C1 segment of cervical spinal cord (tissue), 14 donors: ENCODE results near the gene TMEM184C.

Experiments
- DNase-seq, 14 donors: peaks; one replicate each; lab custom pipeline; 2025; lab: John Stamatoyannopoulos, UW

The TMEM184C gene

DNA sequence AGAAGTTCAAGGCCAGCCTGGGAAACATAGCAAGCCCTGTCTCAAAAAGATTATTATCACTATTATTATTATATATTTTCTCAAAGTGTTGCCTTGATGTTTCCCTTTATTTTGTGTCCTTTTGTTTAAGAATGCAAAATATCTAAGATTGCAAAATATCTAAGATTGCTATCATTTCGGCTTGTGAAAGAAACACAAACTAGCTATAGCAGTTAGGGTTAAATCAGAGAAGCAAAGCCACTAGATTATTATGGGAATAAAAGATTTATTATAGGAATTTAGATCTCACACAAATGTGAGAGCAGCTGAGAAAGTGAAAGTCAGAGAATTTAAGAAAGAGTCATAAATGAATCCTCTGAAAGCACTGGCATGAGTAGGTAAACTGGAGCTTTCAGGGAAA lies 18.0 kb upstream of the TMEM184C start:
- no peak for DNase-seq

DNA sequence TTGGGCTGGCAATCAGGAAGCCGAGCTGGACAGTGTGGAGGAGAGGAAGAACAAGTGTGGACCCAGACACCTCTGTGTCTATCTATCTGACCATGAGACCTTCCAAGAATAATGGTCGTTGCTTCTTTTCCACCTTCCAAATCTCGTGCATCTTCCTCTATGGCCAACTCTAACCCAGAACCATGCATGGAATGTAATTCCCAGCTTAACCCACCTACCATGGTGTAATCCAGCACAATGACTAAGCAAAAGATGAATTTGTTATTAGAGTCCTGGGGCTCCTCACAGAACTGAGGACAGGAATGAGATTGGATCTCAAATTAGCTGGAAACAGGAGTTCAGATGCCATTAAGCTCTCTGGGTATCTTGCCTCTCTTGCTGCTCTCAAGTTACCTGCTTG lies 17.4 kb upstream of the TMEM184C start:
- DNase-seq = no peak

DNA sequence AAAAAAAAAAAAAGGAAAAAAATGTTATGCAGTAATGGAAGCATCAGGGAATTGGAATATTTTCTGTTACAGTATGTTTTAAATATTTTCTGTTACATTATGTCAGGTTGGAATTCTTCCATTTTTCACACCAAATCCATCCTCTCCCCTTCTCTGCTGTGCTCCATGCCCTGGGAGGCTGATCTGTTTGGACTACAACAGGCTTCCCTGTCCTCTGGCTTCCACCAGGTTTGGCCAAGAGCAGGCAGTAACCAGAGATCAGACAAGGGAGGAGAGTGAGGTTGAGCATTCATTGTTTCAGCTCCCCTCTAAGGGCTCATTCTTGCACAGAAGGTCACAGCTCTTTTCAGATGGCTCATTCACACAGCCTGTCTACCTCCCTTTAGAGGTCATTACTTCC lies 11.7 kb upstream of the TMEM184C start:
- no peak for DNase-seq

DNA sequence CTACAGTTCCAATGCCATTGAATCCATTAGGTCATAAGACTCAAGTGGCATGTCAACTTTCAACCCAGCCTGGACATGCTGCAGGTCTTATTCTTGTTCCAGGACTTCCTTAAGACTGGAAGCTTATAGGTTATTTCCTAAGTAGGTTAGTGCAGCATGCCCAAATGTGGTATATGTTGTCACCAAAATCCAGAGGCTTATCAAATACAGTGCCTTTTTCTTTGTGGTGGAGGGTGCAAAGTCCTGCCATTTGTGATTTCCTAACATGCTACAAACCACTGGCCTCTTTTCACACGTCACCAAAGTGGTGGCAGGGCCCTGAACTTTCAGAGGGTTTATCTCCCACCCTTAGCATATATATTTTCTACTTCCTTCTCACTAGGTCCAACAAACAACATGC lies 9.7 kb upstream of the TMEM184C start:
- no peak for DNase-seq

DNA sequence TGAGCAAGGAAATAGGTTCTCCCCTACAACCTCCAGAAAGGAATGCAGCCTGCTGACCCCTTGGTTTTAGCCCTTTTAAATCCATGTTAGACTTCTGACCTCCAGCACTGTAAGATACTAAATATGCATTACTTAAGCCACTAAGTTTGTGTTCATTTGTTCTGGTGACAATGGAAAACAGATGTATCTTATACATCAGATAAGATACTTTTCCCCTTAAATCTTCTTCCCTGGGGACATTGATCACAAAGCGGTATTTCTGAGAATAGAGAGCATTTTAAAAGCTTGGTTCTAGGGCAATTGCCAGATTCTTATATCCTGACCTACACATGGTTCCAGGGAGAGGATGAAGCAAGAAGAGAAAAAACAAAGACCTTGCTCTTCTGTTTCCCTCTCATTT lies 6.5 kb upstream of the TMEM184C start:
- DNase-seq = no peak

DNA sequence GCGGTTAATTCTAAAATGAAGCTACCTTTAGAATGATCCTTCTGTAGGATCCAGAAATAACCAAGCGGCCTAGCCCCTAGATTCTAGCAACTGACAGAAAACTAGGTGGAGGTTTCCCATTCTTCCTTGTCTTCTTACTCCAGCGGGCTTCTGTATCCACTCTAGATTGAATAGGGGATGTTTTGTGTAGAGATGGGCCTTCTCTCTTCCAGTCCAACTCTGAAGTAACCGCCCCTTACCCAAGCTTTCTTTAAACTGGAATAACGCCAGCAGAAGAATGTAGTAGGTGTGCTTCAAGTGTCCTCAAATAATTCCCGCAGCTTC lies 386 bp upstream of the TMEM184C start:
- DNase-seq = no peak

DNA sequence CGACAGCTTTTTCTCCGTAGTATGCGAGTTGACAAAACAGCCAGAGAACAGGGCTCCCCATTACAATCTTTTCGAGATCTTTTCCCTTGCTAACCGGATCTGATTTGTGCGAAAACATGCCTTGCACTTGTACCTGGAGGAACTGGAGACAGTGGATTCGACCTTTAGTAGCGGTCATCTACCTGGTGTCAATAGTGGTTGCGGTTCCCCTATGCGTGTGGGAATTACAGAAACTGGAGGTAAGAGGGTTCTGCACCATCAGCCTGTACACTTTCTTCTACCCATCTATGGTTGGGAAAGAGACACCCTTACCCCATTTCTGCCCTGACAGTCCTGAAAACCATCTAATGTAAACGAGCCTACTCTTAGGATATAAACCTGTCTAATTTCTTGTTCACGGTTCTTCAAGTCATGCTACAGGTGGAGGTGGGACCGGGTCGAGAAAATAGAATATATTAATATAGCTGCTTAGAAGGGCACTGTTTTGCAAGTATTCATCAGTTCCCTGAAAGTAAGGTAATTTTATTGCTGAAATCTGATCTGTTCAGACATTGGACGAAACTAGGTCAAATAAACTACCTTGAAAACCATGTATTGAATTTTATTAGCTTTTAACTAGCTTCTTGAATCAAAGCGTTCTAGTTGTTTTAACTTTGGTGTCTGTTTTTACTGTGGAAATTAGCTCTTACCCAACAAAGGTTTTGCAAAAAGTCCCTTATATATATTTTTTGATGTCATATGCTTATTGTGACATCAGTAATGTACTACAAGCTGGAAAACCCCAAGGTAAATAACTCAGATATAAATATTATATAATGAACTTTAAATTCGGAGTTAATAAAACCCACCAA lies 869 bp downstream of the TMEM184C start:
- DNase-seq = no peak

DNA sequence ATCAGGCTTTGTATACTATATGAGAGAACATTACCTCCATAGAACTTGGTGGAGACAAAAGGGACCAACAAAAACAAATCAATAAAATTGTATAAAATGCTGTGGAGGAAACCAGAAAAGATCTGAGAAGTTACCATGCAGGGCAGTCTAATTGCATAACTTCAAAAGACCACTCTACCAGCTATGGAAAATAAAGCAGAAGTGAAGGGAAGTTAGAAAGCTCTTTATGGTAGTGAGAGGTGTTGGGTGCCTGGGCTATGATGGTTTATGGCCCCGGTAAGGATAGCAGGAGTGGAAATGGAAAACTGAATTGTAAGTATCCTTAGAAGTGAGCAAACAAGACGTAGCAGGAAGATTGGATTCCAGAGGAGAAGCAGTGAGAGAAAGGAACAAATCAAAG lies 3.1 kb downstream of the TMEM184C start:
- no peak for DNase-seq

DNA sequence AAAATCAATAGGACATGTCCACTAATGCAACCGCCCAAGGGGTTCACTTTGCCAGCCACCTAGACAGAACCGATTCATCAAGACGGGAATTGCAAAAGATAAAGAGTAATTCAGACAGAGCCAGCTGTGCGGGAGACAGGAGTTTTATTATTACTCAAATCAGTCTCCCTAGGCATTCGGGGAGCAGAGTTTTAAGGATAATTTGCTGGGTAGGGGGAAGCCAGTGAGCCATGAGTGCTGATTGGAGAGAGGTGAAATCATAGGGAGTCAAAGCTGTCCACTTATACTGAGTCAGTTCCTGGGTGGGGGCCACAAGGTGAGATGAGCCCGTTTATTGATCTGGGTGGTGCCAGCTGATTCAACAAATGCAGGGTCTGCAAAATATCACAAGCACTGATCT lies 8.5 kb downstream of the TMEM184C start:
- DNase-seq = no peak

DNA sequence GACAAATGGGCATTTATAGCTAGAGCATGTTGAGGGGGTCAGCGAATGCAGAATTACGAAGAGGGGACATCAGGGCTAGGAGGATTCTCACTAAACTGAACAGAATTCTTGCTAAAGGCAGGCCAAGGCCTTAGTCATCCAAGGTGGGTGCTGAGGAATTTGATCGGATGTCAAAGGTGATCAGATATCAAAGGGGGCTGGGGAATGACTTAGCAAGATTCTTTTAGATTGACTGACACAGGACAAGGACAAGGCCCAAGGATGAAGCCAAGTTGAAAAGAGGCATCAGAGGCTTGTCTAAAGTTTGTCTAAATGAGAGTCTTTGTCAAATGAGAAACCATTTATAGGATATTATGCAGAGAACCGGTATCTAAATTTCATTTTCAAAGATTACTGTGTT lies 9.7 kb downstream of the TMEM184C start:
- no peak for DNase-seq

DNA sequence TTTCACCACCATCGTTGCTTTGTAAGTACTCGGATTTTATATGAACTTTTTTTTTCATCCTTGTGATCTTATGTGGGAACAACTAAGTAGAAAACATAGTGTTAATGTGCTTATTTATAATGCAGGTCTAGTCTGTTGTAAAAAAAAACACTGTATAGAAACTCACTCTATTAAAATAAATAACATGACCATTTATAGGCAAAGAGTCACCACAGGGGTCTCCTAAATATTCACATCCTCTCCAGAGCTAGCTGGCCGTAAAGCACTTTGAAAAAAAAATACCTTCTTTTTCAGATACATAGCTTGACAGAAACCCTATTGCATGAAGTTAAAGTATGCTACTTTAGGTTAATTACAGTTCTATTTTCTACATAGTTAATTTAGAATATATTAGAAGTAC lies 11.2 kb downstream of the TMEM184C start:
- no peak for DNase-seq

DNA sequence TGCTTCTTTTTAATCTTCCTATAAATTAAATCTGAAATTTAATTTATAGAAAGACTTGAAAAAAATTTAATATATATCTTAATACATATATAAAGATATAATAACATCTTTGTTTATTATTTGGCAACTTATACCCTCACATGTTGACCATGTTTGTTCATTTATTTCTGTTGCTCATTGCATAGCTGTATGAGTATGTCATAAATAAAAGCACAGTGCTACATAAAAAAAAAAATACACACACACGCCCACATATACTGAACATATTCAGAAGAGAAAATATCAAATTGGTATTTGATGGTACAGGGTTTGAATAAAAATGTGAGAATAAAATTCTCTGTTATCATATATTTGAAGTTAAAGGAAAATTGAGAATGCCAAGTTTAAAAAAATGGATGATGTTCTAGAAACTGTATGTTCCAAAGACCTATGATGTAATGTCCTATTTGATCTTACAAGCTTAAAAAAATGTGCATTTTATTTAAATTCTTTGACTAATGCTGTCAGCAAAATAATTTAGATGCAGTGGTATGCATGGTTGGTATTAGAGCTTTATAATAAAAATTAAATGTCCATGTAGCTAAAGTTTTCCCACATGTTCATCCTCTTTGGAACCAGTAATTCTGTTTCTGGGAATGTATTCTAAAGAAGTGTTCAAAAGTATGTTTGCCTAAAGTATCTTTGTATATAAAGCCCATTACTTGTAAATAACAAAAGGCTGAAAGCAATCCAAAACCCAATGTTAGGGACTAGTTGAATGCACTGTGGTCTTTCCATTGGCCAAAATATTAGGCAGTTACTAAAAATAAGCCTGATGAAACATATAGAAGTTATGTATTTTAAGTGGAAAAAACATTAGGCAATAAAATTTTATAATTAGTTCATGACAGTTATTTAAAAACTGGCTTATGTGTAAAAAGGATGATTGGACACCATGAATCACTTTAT lies 12.9 kb downstream of the TMEM184C start:
- no peak for DNase-seq

DNA sequence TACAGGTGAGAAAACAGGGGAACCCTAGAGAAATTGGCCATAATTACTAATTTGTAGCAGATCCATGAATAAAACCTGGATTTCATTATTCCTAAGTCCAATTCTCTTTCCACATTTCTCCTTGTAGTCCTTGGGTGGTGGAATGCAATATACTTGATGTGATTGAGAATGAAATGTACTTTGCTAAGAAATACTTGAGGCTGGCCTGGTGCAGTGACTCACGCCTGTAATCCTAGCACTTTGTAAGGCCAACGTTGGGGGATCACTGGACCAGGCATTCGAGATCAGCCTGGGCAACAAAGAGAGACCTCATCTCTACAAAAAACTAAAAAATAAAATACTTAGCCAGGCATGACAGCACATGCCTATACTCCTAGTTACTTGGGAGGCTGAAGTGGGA lies 15.9 kb downstream of the TMEM184C start:
- no peak for DNase-seq

DNA sequence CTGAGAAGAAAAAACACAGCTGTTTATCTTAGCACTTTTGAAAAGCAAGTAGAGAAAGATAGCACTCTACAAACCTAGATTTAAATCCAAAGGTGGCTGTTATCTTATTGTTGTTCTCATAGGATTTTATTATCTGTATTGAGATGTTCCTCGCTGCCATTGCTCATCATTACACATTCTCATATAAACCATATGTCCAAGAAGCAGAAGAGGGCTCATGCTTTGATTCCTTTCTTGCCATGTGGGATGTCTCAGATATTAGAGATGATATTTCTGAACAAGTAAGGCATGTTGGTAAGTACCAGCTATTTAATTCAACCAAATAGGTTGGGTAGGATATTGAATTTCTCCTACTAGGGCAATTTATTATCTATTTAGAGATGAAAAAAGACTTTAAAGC lies 16.4 kb downstream of the TMEM184C start:
- no peak for DNase-seq

DNA sequence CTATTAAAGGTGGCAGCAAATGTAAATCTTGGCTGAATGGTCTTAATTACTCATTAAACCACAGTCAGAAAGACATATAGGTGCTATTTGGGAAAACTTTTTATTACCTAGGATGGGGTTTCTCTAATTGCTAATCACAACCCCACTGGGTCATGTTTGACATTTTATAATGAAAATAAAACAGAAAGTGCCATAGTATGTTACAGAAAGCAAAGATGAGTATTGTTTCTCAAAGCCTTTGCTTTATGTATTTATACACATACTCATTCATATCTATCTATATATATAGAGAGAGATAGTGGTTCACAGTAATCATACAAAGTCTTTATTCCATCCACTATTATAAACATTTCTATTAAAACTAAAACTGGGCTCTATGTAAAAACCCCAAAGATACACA lies 18.2 kb downstream of the TMEM184C start:
- no peak for DNase-seq

DNA sequence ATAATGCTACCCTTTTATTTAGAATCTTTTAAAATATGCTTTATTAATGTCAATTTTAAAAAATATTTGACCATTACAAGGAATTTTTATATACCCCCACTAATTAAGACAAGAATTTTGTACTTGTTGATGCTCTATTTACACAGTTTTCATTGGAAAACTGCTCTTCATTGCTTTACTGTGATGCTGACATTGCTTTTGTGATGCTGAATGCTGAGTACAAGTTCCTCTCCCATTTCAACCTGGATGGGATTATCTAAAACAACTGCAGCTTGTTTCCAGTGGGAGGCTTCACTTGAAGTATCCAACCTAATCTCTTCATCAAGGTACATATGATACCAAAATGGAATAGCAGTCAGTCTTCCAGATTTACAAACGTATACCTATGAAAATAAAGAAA lies 21.2 kb downstream of the TMEM184C start:
- DNase-seq = no peak

DNA sequence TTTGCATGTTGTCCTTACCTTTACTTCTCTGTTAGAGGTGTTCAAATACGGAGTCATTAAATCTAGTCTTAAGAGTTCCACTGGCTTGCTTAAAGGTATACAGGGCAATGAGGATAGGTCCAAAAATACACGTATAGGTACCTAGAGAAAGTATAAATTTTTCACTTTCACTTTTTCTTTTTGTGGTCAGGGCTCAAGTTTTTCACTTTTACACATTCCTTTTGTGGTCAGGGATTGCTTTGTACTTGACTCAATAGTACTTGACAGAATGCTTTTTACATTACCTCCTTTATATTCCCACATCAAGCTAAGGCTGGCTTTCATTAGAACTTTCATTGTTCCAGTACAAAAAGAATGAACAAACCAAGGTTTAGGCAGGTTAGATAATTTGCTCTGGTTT lies 21.7 kb downstream of the TMEM184C start:
- no peak for DNase-seq

DNA sequence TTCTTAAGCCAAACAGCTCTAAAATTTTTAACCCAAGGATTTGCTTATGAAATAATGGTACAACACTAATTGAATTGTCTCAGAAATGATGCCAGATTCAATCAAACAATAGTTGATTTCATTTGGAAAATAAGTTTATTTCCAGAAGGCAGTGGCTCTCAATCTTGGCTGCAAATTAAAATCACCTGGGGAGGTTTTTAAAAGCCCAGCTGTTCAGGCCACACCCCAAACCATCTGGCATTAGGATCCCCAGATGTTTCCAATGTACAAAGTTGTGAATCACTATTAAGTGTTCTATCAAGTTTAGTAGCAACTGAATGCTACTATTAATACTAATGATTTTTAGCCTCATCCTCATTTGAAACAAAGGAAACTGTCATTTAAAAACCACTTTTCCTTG lies 22.2 kb downstream of the TMEM184C start:
- no peak for DNase-seq

DNA sequence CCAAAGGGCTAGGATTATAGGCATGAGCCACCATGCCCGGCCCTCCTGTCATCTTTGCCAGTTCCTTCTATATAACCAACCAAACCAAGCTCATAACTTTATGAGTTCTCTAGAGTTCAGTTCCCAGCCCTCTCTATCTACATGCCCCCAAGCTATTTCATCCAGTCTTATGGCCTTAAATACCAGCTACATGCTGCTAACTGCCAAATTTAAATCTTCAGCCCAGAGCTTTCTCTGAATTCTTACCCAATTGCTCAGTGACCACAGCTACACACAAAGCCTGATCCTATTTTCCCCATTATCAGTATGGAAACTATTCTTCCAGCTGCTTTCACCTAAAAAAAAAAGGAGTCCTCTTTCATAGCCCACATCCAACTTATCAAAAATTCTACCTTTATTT lies 23.1 kb downstream of the TMEM184C start:
- DNase-seq = no peak

DNA sequence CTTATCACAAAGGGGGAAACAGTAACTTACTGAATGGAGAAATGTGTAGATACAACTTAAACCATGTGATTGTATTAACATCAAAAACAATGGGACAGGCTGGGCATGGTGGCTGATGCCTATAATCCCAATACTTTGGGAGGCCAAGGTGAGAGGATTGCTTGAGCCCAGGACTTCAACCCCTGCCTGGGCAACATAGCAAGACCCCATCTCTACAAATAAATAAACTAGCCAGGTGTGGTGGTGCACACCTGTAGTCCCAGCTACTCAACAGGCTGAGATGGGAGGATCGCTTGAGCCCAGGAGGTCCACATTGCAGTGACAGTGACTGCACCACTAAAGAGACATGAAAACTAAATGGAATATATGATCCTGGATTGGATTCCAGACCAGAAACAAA lies 26.4 kb downstream of the TMEM184C start:
- no peak for DNase-seq

DNA sequence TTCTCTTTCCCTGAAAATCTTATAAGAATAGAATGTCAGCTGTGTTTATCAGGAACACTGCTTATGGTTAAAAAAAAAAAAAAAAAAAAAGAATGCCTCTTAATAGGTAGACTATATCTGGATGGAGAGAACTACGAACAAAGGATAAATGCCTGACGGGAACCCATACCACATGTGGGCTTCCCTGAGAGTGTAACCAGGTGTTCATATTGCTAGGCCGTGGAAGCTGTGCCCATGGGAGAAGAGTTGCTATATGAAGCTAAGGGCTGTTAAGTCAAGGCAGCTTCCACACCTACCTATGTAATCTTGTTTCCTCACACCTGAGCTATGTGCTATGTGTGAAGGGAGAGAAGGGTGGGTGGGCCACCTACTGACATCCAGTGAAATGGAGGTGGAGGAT lies 27.3 kb downstream of the TMEM184C start:
- no peak for DNase-seq

DNA sequence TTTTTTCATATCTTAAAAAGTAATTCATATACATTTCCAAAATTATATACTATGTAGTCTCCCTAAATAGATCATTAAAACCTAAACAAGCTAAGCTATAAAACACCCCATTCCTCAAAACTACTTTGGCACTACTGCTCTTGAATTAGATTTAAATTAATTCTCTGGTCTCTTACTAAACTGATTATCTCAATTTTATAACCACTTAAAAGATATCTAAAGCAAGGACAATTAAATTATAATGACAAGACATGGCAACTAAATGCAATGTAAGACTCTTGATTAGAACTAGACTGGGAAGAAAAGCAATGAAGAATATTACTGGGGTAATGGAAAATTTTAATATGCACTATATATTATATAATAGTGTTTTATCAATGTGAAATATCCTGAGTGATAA lies 27.9 kb downstream of the TMEM184C start:
- DNase-seq = no peak

DNA sequence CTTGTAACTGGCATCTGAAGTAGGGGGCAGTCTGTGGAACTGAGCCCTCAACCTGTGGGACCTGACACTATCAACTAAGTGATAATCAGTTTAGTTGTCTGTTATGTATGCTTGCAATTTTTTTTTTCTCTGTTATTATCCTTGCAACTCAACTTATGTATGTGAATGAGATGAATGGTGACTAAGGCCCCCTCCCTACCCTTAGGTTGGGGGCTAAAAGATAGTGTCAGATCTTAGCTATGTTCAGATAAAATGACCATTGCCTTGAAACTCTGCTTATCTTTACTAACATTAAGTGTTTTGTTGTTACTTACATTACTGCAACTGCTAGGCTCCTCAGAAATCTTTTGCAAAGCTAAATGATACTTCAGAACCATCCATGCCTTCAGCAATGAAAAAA lies 31.5 kb downstream of the TMEM184C start:
- DNase-seq = no peak
